HUES64 (cell line): ENCODE measurements around the gene MYMK.

ENCODE experiments used
- H3K27ac ChIP-seq: 2 replicates; pipeline ENCODE4 v1.7.0; 2013; ENCODE audit warnings: low read depth, low read length, inconsistent platforms
- H3K27me3 ChIP-seq: 2 replicates; pipeline ENCODE4 v1.6.1; 2013; ENCODE audit warnings: mild to moderate bottlenecking, low read length; ENCODE audit not compliant: insufficient read depth
- H3K36me3 ChIP-seq: 2 replicates; pipeline ENCODE4 v1.6.1; 2013; ENCODE audit warnings: mild to moderate bottlenecking, low read length; ENCODE audit not compliant: insufficient read depth
- H3K4me1 ChIP-seq: 2 replicates; pipeline ENCODE4 v1.6.1; 2013; ENCODE audit warnings: mild to moderate bottlenecking, low read length, moderate library complexity; ENCODE audit not compliant: insufficient read depth
- H3K4me3 ChIP-seq: 2 replicates; pipeline ENCODE4 v1.5.1; 2013; ENCODE audit warnings: mild to moderate bottlenecking, low read length, moderate library complexity
- H3K9ac ChIP-seq: 2 replicates; pipeline ENCODE4 v1.6.1; 2013; ENCODE audit warnings: mild to moderate bottlenecking, low read depth, low read length
- H3K9me3 ChIP-seq: 2 replicates; pipeline ENCODE4 v1.6.1; 2013; ENCODE audit warnings: low read depth, low read length; ENCODE audit not compliant: insufficient read depth
- WGBS: fragments of 150-250, 120-280 bp; methylation state at CpG from one replicate; pipeline ENCODE4 v1.1.7; 2013; ENCODE audit warnings: missing lambda C conversion rate; 5-methylcytosine and 5-hydroxymethylcytosine counted together

The MYMK gene

GRCh38 chr9:133474853-133475252 is 49.9 kb downstream of the MYMK start:
- Histone ChIP-seq H3K9me3 (no peaks in the 10 kb centered on the region), H3K9ac (no peak overlapping the region), H3K36me3 (peaks cover 40% of the 10 kb centered on the region), H3K27ac (no peak overlapping the region), H3K4me1 (peaks cover 7% of the 10 kb centered on the region; the same call in 1 of the 2 replicates), H3K4me3 (no peak overlapping the region), H3K27me3 (peaks cover 6% of the 10 kb centered on the region; the same call in 1 of the 2 replicates)
- 93% methylated on average over 20 of the region's 20 CpGs for WGBS

DNA sequence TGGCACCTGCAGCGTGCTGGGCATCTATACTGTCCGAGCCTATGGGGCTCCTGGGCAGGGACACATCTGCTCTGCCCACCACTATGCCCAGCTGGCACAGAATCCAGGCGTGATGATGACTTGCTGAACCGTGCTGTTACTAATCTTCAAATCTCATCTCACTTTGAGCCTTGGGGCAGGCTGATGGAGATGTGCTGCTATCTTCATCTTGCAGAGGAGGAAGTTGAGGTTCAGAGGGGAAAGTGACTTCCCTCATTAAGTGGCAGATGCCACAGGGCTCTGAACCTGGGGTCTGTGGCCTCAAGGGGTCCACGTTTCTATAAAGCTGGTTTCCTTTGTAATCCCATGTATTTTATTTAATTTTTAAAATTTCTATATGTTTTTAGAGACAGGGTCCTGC is 50.5 kb downstream of the MYMK start:
- no peaks in the 10 kb centered on the region for H3K27me3 ChIP-seq
- peaks cover 40% of the 10 kb centered on the region for H3K36me3 ChIP-seq

GRCh38 chr9:133473743-133474142 is 51.0 kb downstream of the MYMK start:
- Histone ChIP-seq H3K36me3 (peaks cover 40% of the 10 kb centered on the region), H3K4me3 (no peak overlapping the region), H3K9me3 (no peaks in the 10 kb centered on the region), H3K27me3 (no peaks in the 10 kb centered on the region), H3K27ac (no peak overlapping the region), H3K4me1 (0 out of 2 replicates have a peak, but pooled peaks cover 3% of the 10 kb centered on the region), H3K9ac (no peak overlapping the region)
- 95% methylated on average over 20 of the region's 20 CpGs for WGBS

More for the DNA sequence above, 50.5 kb downstream of the MYMK start:
- H3K4me3 ChIP-seq: no peak overlapping the region
- WGBS: 94% methylated on average over 4 of the region's 5 CpGs
- no peaks in the 10 kb centered on the region for H3K9me3 ChIP-seq
- no peak overlapping the region for H3K27ac ChIP-seq
- 0 out of 2 replicates have a peak, but pooled peaks cover 3% of the 10 kb centered on the region for H3K4me1 ChIP-seq
- H3K9ac ChIP-seq: no peak overlapping the region

GRCh38 chr9:133472753-133473378 is 51.9 kb downstream of the MYMK start:
- H3K27ac ChIP-seq: no peak overlapping the region
- H3K9me3 ChIP-seq: no peaks in the 10 kb centered on the region
- H3K4me1 ChIP-seq: 0 out of 2 replicates have a peak, but pooled peaks cover under 1% of the 10 kb centered on the region
- H3K9ac ChIP-seq: no peak overlapping the region
- H3K36me3 ChIP-seq: peaks cover 40% of the 10 kb centered on the region
- H3K4me3 ChIP-seq: no peak overlapping the region
- H3K27me3 ChIP-seq: no peaks in the 10 kb centered on the region
- 96% methylated on average over 19 of the region's 19 CpGs for WGBS

DNA sequence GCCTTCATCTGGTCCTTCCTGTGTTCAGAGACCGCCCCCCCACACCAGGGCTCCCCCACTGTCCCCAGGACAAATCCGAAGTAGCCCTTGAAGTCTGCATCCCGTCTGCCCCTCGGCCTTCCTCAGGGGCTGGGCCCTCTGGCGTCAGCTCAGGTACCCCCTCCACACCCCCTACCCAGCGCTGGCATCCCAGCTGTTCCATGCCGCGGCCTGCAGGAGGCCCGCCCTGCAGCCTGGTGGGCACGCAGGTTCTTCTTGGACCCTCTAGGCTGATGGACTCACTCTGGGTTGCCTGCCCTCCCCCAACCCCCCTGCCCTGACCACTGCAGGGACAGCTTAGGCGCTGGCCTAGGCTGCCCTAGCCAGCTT is 52.5 kb downstream of the MYMK start:
- Histone ChIP-seq H3K9me3 (no peaks in the 10 kb centered on the region), H3K36me3 (peaks cover 40% of the 10 kb centered on the region), H3K27ac (no peak overlapping the region), H3K9ac (no peak overlapping the region), H3K4me3 (no peak overlapping the region), H3K4me1 (no peaks in the 10 kb centered on the region), H3K27me3 (no peaks in the 10 kb centered on the region)
- 92% methylated on average over 11 of the region's 11 CpGs for WGBS

DNA sequence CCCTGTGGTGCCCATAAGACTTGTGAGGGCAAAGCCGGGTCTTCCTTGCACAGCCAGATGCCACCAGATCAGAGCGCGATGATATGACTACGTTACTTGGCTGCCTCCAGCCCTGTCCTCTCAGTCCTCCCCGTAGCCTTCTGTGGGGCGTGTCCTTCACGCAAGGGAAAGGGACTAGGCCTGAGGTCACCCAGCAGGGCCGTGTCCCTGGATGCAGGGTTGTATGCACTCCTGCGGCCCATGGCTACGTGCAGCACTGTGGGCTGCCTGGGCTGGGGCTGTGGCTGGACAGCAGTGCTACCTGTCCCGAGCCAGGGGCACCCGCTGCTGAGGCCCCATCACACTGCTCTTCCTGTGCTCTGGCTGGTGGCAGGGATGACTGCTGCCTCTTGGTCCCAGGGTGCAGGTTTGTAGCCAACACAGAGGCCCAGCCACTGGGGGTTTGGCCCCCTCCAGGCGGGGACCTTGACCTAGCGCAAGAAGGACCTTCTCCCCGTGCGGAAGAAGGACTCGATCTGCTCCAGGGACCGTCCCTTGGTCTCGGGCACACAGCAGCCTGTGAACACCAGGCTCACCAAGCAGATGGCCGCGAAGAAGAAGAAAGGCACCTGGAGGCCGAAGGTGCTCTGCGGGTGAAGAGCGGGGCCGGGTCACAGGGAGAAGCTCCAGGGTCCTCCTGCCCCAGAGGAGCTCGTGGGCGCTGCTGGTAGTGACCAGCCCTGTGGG is 53.0 kb downstream of the MYMK start:
- 92% methylated on average over 27 of the region's 27 CpGs for WGBS
- Histone ChIP-seq H3K4me1 (no peaks in the 10 kb centered on the region), H3K27me3 (no peaks in the 10 kb centered on the region), H3K4me3 (no peak overlapping the region), H3K36me3 (peaks cover 37% of the 10 kb centered on the region), H3K9ac (no peak overlapping the region), H3K27ac (no peak overlapping the region), H3K9me3 (no peaks in the 10 kb centered on the region)

DNA sequence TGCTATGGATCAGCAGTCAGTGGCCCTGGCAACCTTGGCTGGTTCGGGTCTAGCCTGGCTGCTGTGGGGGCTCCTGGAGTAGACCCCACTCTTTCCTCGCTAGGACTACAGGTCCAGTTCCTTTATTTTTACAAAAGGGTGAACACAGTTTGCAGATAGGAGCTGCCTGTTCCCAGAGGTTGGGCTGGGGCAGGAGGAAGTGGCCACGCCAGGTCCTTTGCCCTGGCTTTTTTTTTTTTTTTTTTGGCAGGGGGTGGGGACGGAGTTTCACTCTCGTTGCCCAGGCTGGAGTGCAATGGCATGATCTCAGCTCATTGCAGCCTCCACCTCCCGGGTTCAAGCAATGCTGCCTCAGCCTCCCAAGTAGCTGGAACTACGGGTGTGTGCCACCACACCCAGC is 53.8 kb downstream of the MYMK start:
- no peak overlapping the region for H3K4me3 ChIP-seq
- H3K36me3 ChIP-seq: peaks cover 38% of the 10 kb centered on the region
- H3K9ac ChIP-seq: no peak overlapping the region
- H3K27ac ChIP-seq: no peak overlapping the region
- no peaks in the 10 kb centered on the region for H3K9me3 ChIP-seq
- WGBS: 94% methylated on average over 7 of the region's 7 CpGs
- no peaks in the 10 kb centered on the region for H3K27me3 ChIP-seq
- no peaks in the 10 kb centered on the region for H3K4me1 ChIP-seq

DNA sequence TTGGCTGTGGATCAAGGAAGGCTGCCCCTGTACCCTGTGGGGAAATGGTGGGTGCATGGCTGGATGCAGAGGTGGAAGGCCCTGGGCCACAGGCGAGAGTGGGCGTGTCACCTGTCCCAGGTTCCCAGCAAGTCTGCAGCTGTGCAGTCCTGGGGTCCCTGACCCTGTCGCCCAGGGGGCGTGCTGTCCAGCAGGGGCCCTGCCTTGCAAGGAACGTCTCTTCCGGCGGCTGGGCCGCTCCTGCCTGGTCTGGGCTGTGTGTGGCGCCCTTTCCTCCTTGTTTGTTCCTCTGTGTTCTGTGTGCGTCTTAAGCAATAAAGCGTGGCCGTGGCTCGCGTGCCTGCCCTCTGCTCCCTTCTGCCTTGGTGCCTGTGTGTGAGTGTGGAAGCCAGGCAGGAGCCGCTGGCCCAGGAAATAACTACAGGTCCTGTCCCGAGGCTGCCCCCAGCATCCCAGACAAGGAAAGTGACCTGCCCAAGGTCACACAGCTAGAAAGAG is 54.3 kb downstream of the MYMK start:
- Histone ChIP-seq H3K4me3 (no peak overlapping the region), H3K9me3 (no peaks in the 10 kb centered on the region), H3K9ac (no peak overlapping the region), H3K4me1 (no peaks in the 10 kb centered on the region), H3K36me3 (peaks cover 38% of the 10 kb centered on the region), H3K27me3 (no peaks in the 10 kb centered on the region), H3K27ac (no peak overlapping the region)
- WGBS: 84% methylated on average over 16 of the region's 16 CpGs

DNA sequence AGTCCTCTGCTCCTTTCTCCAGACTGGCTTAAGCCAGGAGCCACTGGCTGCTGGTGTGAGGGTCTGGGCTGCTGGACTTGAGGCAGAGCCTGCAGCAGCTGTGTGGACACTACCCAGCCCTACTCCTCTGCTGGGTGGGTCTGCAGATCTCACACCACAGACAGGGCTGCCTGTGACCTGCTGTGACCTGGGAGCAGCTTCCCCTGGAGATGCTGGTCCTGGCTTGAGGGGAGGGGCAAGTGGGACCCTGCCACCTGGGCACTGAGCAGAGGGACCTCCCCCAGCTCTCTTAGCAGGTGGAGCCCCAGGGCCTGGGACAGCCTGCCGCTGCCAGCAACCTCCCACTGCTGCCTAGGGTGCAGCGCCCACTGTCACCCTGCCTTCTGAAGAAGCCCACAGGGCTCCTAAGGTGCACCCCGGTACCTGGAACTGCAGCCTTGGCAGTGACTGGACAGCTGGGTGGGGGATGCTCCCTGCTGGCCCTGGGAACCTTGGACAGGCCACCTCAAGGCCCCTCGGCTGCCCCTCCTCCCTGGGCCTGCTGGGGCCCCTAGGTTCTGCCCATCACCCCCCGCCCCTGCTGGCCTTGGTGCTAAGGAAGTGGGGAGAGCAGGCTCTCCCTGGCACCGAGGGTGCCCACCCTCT is 55.9 kb downstream of the MYMK start:
- Histone ChIP-seq H3K27ac (no peak overlapping the region), H3K9ac (no peak overlapping the region)
- WGBS: 90% methylated on average over 6 of the region's 6 CpGs

GRCh38 chr9:133468374-133468773 is 56.4 kb downstream of the MYMK start:
- Histone ChIP-seq H3K4me3 (no peak overlapping the region), H3K36me3 (peaks cover 26% of the 10 kb centered on the region), H3K4me1 (no peaks in the 10 kb centered on the region), H3K9ac (no peak overlapping the region), H3K27ac (no peak overlapping the region), H3K27me3 (no peaks in the 10 kb centered on the region), H3K9me3 (no peaks in the 10 kb centered on the region)
- WGBS: 91% methylated on average over 11 of the region's 11 CpGs

More for the DNA sequence above, 55.9 kb downstream of the MYMK start:
- no peaks in the 10 kb centered on the region for H3K4me1 ChIP-seq
- no peak overlapping the region for H3K4me3 ChIP-seq
- H3K9me3 ChIP-seq: no peaks in the 10 kb centered on the region
- peaks cover 31% of the 10 kb centered on the region for H3K36me3 ChIP-seq
- no peaks in the 10 kb centered on the region for H3K27me3 ChIP-seq

- H3K27ac ChIP-seq: no peak overlapping the region
- 90% methylated on average over 10 of the region's 10 CpGs for WGBS
- no peaks in the 10 kb centered on the region for H3K4me1 ChIP-seq
- no peak overlapping the region for H3K9ac ChIP-seq
- H3K4me3 ChIP-seq: no peak overlapping the region
- no peaks in the 10 kb centered on the region for H3K9me3 ChIP-seq
- H3K36me3 ChIP-seq: peaks cover 17% of the 10 kb centered on the region
- H3K27me3 ChIP-seq: no peaks in the 10 kb centered on the region
Observed at GRCh38 chr9:133467101-133467500, 57.7 kb downstream of the MYMK start.
